Endothelial cell (in vitro differentiated cells): ENCODE data around the gene SRSF6. TPM values are rescaled to one million over a fixed set of nuclear protein-coding genes. Genes with fewer than 3 reads are reported as not detected.
"Not testable (repeated sequence)": the region's sequence is repeated elsewhere in the genome, so short reads cannot be mapped to it uniquely, and the experiment has no call there.

Experiments used
- DNase-seq: peaks from one replicate; pipeline ENCODE4 v3.0.0; 2021; ENCODE audit warnings: low spot score
- H3K27ac Mint-ChIP-seq: one replicate; pipeline ENCODE4 v1.8.0; 2021; ENCODE audit warnings: mixed read lengths, inconsistent platforms; ENCODE audit not compliant: unreplicated experiment
- H3K27me3 Mint-ChIP-seq: one replicate; pipeline ENCODE4 v1.8.0; 2021; ENCODE audit warnings: mild to moderate bottlenecking, moderate library complexity, mixed read lengths, inconsistent platforms; ENCODE audit not compliant: unreplicated experiment
- H3K36me3 Mint-ChIP-seq: one replicate; pipeline ENCODE4 v1.8.0; 2021; ENCODE audit warnings: mild to moderate bottlenecking, low read depth, mixed read lengths, inconsistent platforms; ENCODE audit not compliant: unreplicated experiment
- H3K4me1 Mint-ChIP-seq: one replicate; pipeline ENCODE4 v1.8.0; 2021; ENCODE audit warnings: mild to moderate bottlenecking, mixed read lengths, inconsistent platforms; ENCODE audit not compliant: unreplicated experiment
- H3K4me3 Mint-ChIP-seq: one replicate; pipeline ENCODE4 v1.8.0; 2021; ENCODE audit warnings: mild to moderate bottlenecking, mixed read lengths, inconsistent platforms; ENCODE audit not compliant: unreplicated experiment
- H3K9me3 Mint-ChIP-seq: one replicate; pipeline ENCODE4 v1.8.0; 2021; ENCODE audit warnings: mixed read lengths, inconsistent platforms; ENCODE audit not compliant: unreplicated experiment
- total RNA-seq: library from RNA; stranded (reverse); fragmentation: NEBNext Ultra II Directional; extraction: Animal tissue kit (Norgen Biotek cat#: 25700); gene quantifications from one replicate; pipeline ENCODE4 v1.2.1, GENCODE V29; 2021; ENCODE audit not compliant: unreplicated experiment
- TF ChIP-seq, protein P1 (sequence below): fragments of 200-600 bp; sonication (generic); IDR thresholded peaks from one replicate; pipeline ENCODE4 v1.5.0; 2021; ENCODE audit warnings: antibody characterized with exemption; ENCODE audit not compliant: unreplicated experiment

Gene SRSF6
- total RNA-seq, 1 donor from 2014 or later: 157 TPM

DNA sequence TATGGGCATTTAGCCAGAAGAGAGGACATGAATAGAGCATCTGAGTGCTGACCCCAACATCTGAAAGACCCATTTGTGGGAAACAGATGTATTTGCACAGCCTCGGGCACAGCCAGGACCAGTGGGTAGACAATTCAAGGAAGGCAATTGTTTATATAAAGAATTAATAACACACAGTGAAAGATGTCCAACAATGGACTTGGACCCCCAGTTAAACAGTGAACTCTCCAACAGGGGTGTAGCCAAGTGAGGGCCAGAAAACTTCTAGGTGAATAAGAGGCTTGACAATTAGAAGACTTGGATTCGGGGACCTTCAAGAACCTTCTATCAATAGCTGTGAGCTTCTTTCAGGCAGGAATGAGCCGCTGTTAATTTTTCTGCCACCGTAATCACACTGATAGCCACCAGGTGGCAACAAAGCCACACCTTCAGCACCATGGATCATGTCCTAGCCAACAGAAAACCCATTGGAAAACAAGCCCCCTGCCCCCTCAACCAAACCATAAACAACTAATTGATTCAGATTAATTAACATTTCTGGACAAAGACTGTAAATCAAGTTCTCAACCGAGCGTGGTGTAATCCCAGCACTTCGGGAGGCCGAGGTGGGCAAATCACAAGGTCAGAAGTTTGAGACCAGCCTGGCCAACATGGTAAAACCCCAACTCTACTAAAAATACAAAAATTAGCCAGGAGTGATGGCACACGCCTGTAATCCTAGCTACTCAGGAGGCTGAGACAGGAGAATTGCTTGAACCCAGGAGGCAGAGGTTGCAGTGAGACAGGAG lies 8.8 kb upstream of the SRSF6 start:
- H3K27ac Mint-ChIP-seq: no peak overlapping the region
- DNase-seq: peak; percentile 47
- H3K4me1 Mint-ChIP-seq: no peaks in the 10 kb centered on the region
- TF ChIP-seq, protein P1, sequence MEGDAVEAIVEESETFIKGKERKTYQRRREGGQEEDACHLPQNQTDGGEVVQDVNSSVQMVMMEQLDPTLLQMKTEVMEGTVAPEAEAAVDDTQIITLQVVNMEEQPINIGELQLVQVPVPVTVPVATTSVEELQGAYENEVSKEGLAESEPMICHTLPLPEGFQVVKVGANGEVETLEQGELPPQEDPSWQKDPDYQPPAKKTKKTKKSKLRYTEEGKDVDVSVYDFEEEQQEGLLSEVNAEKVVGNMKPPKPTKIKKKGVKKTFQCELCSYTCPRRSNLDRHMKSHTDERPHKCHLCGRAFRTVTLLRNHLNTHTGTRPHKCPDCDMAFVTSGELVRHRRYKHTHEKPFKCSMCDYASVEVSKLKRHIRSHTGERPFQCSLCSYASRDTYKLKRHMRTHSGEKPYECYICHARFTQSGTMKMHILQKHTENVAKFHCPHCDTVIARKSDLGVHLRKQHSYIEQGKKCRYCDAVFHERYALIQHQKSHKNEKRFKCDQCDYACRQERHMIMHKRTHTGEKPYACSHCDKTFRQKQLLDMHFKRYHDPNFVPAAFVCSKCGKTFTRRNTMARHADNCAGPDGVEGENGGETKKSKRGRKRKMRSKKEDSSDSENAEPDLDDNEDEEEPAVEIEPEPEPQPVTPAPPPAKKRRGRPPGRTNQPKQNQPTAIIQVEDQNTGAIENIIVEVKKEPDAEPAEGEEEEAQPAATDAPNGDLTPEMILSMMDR: peak; percentile 64
- H3K9me3 Mint-ChIP-seq: peaks cover 1% of the 10 kb centered on the region
- no peak overlapping the region for H3K4me3 Mint-ChIP-seq
- peaks cover 5% of the 10 kb centered on the region for H3K27me3 Mint-ChIP-seq
- no peaks in the 10 kb centered on the region for H3K36me3 Mint-ChIP-seq

GRCh38 chr20:43450841-43451799 lies 6.6 kb upstream of the SRSF6 start:
- no peaks in the 10 kb centered on the region for H3K4me1 Mint-ChIP-seq
- DNase-seq: no peak
- TF ChIP-seq, protein P1: no peak
- no peak overlapping the region for H3K4me3 Mint-ChIP-seq
- no peak overlapping the region for H3K27ac Mint-ChIP-seq
- H3K27me3 Mint-ChIP-seq: peaks cover 5% of the 10 kb centered on the region
- H3K36me3 Mint-ChIP-seq: no peaks in the 10 kb centered on the region
- H3K9me3 Mint-ChIP-seq: no peaks in the 10 kb centered on the region

DNA sequence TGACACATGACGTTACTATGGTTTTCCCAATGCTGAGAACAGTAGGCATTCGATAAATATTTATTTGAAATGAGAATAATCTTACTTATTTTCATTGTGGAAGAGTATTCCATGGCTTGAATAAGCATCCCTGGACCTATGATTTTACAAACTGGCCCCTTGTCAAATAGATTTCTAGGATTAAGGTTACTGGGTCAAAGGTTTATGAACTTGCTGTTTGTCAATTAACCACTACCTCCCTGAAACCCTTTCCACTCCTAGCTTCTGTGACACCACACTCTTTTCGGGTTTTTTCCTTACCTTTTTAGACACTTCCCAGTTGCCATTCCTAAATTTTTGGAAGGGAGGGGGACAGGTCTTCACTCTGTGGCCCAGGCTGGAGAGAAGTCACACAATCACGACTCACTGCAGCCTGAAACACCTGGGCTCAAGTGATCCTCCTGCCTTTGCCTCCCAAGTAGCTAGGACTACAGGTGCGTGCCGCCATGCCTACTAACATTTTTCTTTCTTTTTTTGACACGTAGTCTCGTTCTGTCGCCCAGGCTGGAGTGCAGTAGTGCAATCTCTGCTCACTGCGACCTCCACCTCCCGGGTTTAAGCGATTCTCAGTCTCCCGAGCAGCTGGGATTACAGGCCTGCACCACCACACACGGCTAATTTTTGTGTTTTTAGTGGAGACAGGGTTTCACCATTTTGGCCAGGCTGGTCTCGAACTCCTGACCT lies 5.1 kb upstream of the SRSF6 start:
- Mint-ChIP-seq H3K27me3 (peaks cover 7% of the 10 kb centered on the region), H3K36me3 (peaks cover 6% of the 10 kb centered on the region), H3K4me1 (peaks cover 2% of the 10 kb centered on the region), H3K27ac (no peak overlapping the region), H3K9me3 (no peaks in the 10 kb centered on the region), H3K4me3 (no peak overlapping the region)
- TF ChIP-seq, protein P1: no peak
- no peak for DNase-seq

- peaks cover 22% of the 10 kb centered on the region for H3K36me3 Mint-ChIP-seq
- not testable (repeated sequence) for H3K27ac Mint-ChIP-seq, DNase-seq, H3K4me3 Mint-ChIP-seq, H3K9me3 Mint-ChIP-seq, H3K27me3 Mint-ChIP-seq, H3K4me1 Mint-ChIP-seq
Measured at GRCh38 chr20:43456252-43456651, 1.4 kb upstream of the SRSF6 start.
